Measurements from ENCODE around the gene CDKN2C. TPM values are rescaled to one million over a fixed set of nuclear protein-coding genes. Genes with fewer than 3 reads are reported as not detected.

CDKN2C gene
- total RNA-seq, 1 donor from 2014 or later: 3.3 TPM

DNA sequence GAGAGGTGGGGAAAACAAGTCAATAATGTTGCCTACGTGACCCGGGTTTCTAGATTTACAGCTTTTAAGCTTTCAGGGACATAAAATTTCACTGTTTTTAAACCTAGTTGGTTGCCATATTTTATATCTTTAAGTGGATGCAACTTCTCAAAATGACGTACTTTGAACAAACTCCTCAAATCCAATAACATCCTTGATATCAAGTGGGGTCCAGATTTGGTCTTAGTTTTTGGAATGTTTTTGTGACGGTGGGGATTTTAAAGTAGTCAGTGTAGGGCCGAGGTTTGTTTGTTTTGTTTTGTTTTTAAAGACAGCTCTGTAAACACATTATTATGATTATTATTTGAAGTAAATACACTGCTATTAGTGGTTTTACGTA lies 453 bp downstream of the CDKN2C start:
- Mint-ChIP-seq H3K36me3 (ENCODE audit: low read depth) (peaks cover 10% of the 10 kb centered on the region), H3K9me3 (no peaks in the 10 kb centered on the region), H3K4me3 (peak overlapping the region; percentile 98), H3K27me3 (peaks cover 5% of the 10 kb centered on the region), H3K4me1 (peaks cover 18% of the 10 kb centered on the region), H3K27ac (peak overlapping the region; percentile 89)
- TF ChIP-seq, protein P1, sequence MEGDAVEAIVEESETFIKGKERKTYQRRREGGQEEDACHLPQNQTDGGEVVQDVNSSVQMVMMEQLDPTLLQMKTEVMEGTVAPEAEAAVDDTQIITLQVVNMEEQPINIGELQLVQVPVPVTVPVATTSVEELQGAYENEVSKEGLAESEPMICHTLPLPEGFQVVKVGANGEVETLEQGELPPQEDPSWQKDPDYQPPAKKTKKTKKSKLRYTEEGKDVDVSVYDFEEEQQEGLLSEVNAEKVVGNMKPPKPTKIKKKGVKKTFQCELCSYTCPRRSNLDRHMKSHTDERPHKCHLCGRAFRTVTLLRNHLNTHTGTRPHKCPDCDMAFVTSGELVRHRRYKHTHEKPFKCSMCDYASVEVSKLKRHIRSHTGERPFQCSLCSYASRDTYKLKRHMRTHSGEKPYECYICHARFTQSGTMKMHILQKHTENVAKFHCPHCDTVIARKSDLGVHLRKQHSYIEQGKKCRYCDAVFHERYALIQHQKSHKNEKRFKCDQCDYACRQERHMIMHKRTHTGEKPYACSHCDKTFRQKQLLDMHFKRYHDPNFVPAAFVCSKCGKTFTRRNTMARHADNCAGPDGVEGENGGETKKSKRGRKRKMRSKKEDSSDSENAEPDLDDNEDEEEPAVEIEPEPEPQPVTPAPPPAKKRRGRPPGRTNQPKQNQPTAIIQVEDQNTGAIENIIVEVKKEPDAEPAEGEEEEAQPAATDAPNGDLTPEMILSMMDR (IDR thresholded peaks at IDR 0.05): no peak
- CTCF ChIA-PET: interaction anchor here (1.3 to 3.6 kb wide), 2 partner anchors 41 to 97 kb away, joined by 3 to 15 read pairs; no protein-coding TSS in a partner anchor
- DNase-seq: no peak
- ATAC-seq (ENCODE audit: low read depth): no peak
- POLR2A ChIA-PET: interaction anchor here (0.6 to 3.8 kb wide), 3 partner anchors 10 to 777 kb away, joined by 3 to 48 read pairs (median 5); partner anchors contain the start of gene FAF1
- intact Hi-C loops (cut with micrococcal nuclease): loop anchor here (10.0 kb wide), 2 partner anchors 546 to 1734 kb away; partner anchors contain the start of gene DMRTA2

DNA sequence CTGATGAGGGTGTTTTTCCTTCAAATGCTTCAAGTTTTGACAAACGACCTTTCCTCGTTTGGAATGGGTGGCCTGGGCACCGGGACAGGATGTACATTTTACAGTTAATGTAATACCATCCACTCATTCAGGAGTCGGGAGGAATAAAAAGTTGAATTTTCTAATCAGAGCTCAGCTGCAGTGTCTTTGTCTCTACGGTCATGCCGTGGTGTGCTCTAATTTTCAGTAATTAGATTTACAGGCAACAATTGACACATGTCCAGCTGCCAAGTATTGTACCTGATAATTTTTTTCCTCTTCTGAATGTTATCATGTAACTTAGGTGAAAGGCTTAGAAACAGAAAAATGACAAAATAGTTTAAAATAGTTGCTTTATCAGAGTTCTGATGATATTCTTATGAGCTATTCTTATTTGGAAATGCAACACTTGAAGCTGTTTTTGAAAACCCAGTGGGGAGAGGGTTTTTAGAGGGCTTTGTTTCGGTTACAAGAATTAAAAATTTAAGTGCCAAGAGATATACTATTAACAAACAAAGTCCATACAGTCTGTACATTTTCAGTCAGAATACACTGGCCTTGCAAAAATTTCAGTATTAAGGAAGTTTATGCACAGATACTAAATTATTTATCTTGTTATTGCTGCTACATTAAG lies 1.0 kb downstream of the CDKN2C start:
- peaks cover 19% of the 10 kb centered on the region for H3K4me1 Mint-ChIP-seq
- DNase-seq: no peak
- peaks cover 6% of the 10 kb centered on the region for H3K27me3 Mint-ChIP-seq
- TF ChIP-seq, protein P1 (IDR thresholded peaks at IDR 0.05): no peak
- no peak for ATAC-seq (ENCODE audit: low read depth)
- ChIA-PET POLR2A (interaction anchor here (3.8 kb wide), 1 partner anchor 11 kb away, joined by 48 read pairs; the partner anchor contains the start of gene FAF1), CTCF (interaction anchor here (1.3 to 3.6 kb wide), 2 partner anchors 42 to 98 kb away, joined by 3 to 15 read pairs; no protein-coding TSS in a partner anchor)
- peaks cover 10% of the 10 kb centered on the region for H3K36me3 Mint-ChIP-seq (ENCODE audit: low read depth)
- H3K9me3 Mint-ChIP-seq: no peaks in the 10 kb centered on the region
- H3K27ac Mint-ChIP-seq: peak overlapping the region; percentile 89
- peak overlapping the region; percentile 98 for H3K4me3 Mint-ChIP-seq
- intact Hi-C loops (cut with micrococcal nuclease): loop anchor here (10.0 kb wide), 2 partner anchors 546 to 1734 kb away; partner anchors contain the start of gene DMRTA2

DNA sequence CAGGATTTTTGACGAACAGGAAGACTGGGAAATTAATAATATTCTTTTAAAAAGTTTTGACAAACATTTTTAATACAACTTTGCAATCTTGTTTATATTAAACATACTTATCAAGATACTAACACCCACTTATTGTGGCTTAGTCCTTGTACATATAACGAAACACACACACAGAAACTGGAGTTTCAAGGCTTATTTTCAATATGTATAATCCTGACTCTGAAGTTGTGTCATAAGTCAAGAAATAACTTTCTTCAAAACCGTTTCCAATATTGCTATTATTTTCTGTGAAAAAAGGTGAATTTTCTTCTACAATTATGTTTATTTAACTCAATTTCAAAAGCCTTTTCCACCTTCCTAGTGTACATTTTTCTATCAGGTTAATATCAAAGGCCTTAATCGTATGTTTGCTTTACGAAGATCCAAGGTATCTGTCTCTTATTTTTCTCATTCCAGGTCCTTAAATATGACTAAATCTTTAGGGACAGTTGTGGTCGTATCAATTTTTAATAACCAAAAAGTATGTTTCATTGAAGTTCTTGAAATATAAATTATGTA lies 1.8 kb downstream of the CDKN2C start:
- intact Hi-C loops (cut with micrococcal nuclease): loop anchor here (10.0 kb wide), 2 partner anchors 547 to 1733 kb away; partner anchors contain the start of gene DMRTA2
- ChIA-PET POLR2A (no interaction called here), CTCF (interaction anchor here (1.3 kb wide), 1 partner anchor 99 kb away, joined by 3 read pairs; no protein-coding TSS in a partner anchor)
- peaks cover 11% of the 10 kb centered on the region for H3K36me3 Mint-ChIP-seq (ENCODE audit: low read depth)
- no peak for ATAC-seq (ENCODE audit: low read depth)
- no peak for DNase-seq
- peaks cover 27% of the 10 kb centered on the region for H3K4me1 Mint-ChIP-seq
- no peaks in the 10 kb centered on the region for H3K9me3 Mint-ChIP-seq
- TF ChIP-seq, protein P1 (IDR thresholded peaks at IDR 0.05): no peak
- no peak overlapping the region for H3K27ac Mint-ChIP-seq
- H3K4me3 Mint-ChIP-seq: no peak overlapping the region
- peaks cover 12% of the 10 kb centered on the region for H3K27me3 Mint-ChIP-seq

DNA sequence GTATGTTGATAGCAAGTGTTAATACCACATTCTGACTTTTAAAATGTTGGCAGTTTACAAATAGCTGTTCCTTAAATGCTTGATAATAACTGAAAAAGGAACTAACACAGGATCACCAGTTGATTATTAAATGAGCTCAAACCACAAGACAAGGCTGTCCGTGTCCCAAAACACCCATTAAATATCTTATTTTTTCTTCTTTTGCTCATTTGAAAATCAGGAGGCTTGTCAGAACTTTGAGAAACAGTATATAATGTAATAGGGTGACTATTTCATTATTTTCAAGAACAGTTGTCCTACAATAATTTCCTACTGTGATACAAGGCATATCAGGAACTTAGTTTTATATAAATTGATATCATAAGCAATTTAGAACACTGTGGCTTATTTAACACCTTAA lies 2.7 kb downstream of the CDKN2C start:
- Mint-ChIP-seq H3K27ac (no peak overlapping the region), H3K27me3 (peaks cover 13% of the 10 kb centered on the region), H3K4me3 (no peak overlapping the region), H3K36me3 (ENCODE audit: low read depth) (peaks cover 12% of the 10 kb centered on the region), H3K9me3 (no peaks in the 10 kb centered on the region), H3K4me1 (peaks cover 24% of the 10 kb centered on the region)
- DNase-seq (no peak), ATAC-seq (ENCODE audit: low read depth) (no peak)
- POLR2A ChIA-PET: no interaction called here
- intact Hi-C loops (cut with micrococcal nuclease): loop anchor here (10.0 kb wide), 2 partner anchors 548 to 1732 kb away; partner anchors contain the start of gene DMRTA2
- TF ChIP-seq, protein P1 (IDR thresholded peaks at IDR 0.05): no peak
- CTCF ChIA-PET: interaction anchor here (0.6 kb wide), 1 partner anchor 99 kb away, joined by 3 read pairs; no protein-coding TSS in a partner anchor

DNA sequence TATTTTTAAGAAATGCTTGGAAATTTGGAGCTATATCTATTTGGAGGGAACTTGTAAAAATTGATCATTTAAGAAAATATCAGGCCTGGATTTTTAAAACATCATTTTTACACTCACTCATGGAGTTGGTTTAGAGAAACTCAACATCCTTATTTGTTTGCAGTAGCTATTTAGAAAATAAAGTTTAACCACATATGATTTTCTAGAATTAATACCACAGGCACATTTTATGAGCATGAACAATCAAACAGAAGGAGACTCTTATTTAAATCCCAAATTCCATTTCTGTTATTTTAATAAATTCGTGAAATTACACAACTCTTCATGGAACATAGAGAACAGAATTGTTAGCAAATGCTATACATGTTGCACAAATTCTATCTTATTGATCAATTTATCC lies 3.2 kb downstream of the CDKN2C start:
- Mint-ChIP-seq H3K36me3 (ENCODE audit: low read depth) (peaks cover 12% of the 10 kb centered on the region), H3K4me1 (peaks cover 23% of the 10 kb centered on the region), H3K4me3 (no peak overlapping the region), H3K27ac (no peak overlapping the region), H3K9me3 (no peaks in the 10 kb centered on the region), H3K27me3 (peaks cover 13% of the 10 kb centered on the region)
- TF ChIP-seq, protein P1 (IDR thresholded peaks at IDR 0.05): no peak
- DNase-seq (no peak), ATAC-seq (ENCODE audit: low read depth) (no peak)
- POLR2A ChIA-PET: no interaction called here
- intact Hi-C loops (cut with micrococcal nuclease): loop anchor here (10.0 kb wide), 2 partner anchors 548 to 1732 kb away; partner anchors contain the start of gene DMRTA2
- CTCF ChIA-PET: interaction anchor here (0.6 kb wide), 1 partner anchor 100 kb away, joined by 3 read pairs; no protein-coding TSS in a partner anchor
